GOT3 (cell line): ENCODE measurements around the gene ZNRF1.
"Not testable (repeated sequence)": the region's sequence is repeated elsewhere in the genome, so short reads cannot be mapped to it uniquely, and the experiment has no call there.

ENCODE experiments used
- DNase-seq: peaks from one replicate; lab custom pipeline; 2025; ENCODE audit warnings: mixed read lengths; lab: John Stamatoyannopoulos, UW

The ZNRF1 gene

GRCh38 chr16:75002474-75002873, 3.6 kb downstream of the ZNRF1 start:
- no peak for DNase-seq

DNA sequence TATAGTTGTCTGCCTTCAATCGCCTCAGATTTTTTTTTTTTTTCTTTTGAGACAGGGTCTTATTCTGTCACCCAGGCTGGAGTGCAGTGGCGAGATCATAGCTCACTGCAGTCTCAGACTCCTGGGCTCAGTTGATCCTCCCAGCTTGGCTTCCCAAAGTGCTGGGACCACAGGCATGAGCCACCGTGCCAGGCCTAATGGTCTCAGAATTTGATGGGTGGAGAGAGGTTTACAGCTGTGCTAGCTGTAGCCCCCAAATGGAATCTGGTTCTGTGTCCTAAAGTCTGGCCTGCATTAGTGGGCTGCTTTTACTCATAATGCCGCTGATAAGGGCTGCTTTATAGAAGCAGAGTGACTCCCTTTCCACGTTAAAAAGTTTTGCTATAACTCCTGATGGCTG, 5.1 kb downstream of the ZNRF1 start:
- DNase-seq, result no peak

GRCh38 chr16:75004460-75004859, 5.6 kb downstream of the ZNRF1 start:
- no peak for DNase-seq

DNA sequence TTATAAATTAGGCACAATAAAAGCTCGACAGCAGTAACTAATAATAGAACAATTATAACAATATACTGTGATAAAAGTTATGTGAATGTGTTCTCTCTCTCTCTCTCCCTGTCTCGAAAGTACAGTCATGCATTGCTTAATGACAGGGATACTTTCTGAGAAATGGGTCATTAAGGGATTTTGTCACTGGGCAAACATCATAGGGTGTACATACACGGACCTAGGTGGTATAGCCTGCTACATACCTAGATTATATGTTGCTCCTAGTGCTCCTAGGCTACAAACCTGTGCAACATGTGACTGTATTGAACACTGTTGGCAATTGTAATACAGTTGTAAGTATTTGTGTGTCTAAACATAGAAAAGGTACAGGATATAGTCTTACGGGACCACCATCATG, 6.9 kb downstream of the ZNRF1 start:
- no peak for DNase-seq

- DNase-seq, result no peak
These were observed 8.6 kb downstream of the ZNRF1 start for GRCh38 chr16:75007443-75007842.

DNA sequence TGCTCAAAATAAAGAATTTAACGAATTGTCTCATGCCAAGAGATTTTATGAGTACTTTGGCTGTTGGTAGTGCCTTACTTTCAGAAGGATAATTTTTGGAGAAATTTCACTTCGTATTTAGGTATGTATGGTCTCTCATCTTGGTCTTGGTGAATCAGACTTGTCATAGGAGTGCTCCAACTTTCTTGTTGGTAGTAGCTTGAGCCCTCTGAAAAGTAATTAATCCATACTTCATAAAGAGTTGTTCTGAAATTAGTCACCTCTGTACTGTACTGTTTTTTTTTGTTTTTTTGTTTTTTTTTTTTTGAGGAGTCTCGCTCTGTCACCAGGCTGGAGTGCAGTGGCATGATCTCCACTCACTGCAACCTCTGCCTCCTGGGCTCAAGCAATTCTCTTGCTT, 11.6 kb downstream of the ZNRF1 start:
- DNase-seq, result no peak

- DNase-seq, result no peak
These were observed 12.9 kb downstream of the ZNRF1 start for GRCh38 chr16:75011634-75012307.

DNA sequence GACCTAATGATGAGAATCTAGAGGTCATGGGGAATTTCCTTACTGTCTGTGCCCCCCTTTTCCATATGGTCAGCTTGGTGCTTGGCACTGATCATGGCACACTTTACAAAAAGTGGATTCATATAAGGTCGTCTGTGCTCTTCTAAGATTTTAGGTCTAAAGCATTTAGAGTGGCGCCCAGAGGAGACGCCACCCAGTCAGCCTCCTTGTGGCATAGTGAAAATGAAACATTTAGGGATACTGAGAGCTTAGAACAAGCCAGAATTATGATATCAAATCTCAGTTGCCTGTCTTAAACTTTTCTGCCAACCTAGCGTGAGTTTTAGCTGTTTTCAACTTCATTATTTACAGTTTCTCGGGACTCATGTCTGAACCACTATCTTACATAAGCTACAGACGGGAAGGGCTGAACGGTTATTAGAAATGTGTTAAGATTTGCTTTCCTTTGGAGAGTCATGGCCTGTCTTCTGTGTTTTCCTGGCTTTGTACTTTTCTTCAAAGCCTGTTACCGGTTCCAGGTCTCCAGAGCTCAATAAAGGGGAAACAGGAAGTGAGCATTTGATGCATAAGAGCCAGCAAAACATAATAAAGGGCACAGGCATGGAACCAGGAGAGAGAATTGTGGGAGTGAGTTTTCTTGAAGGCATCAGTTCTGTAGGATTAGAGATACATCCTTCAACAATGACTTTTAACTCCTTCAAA, 13.7 kb downstream of the ZNRF1 start:
- no peak for DNase-seq

- not testable (repeated sequence) for DNase-seq
These were observed 14.3 kb downstream of the ZNRF1 start for GRCh38 chr16:75013123-75013522.

- no peak for DNase-seq
These were observed 15.5 kb downstream of the ZNRF1 start for GRCh38 chr16:75014318-75014717.

- not testable (repeated sequence) for DNase-seq
These were observed 17.7 kb downstream of the ZNRF1 start for GRCh38 chr16:75016451-75017081.

DNA sequence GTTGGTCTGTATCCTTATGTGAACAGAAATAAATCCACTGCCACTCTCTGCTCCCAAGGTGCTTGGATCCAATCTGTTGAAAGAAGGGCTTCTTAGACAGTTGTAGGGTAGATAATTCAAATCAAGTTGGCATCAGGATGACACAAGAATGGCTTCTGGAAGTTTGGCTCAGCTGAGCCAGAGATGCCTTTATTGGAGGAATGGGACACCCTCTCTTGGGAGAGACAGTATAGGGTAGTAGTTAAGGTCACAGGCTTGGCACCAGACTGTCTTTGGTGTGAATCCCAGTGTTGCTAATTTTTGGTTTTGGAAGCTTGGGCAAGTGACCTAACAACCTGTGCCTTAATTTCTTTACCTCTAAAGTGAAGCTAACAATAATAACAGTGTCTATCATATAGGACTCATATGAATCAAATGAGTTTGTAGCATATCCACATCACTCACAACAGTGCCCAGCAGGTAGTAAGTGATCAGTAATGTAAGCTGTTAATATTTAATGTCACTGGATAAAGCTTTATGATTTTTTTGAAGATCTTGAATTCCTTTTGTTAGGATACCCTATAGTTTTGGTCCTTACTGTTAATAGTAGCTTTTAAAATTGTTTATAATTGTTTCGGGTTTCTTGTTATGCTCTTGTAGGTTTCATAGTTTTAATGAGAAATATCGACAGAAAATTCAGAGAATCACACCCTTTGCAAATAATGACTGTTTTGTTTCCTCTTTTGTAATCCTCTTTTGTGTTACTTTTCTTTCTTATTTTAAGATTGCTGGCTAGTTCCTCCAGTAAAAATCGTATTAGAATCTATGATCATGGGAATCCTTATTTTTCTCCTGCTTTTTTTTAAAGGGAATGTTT, 19.1 kb downstream of the ZNRF1 start:
- no peak for DNase-seq

- DNase-seq, result no peak
These were observed 20.2 kb downstream of the ZNRF1 start for GRCh38 chr16:75019007-75019406.

GRCh38 chr16:75019586-75019985, 20.8 kb downstream of the ZNRF1 start:
- no peak for DNase-seq

DNA sequence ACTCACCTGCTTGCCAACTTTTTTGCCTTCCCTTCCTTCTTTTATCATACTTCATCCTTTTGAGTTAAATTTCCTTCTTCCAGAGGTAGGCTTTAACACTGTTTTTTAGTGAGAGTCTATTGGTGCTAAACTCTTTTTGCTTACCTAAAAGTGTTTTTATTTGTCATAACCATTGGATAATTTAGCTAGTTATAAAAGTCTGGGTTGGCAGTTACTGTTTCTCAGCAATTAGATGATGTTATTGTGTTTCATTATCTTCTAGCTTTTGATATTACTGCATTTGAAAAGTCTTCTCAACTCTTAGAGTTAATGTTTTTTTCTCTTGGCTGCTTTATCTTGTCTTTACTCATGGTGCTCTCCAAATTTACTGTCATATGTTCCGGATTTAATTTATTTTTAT, 22.6 kb downstream of the ZNRF1 start:
- DNase-seq, result no peak

GRCh38 chr16:75022567-75022966, 23.7 kb downstream of the ZNRF1 start:
- no peak for DNase-seq

- DNase-seq, result no peak
These were observed 24.2 kb downstream of the ZNRF1 start for GRCh38 chr16:75023009-75023408.

DNA sequence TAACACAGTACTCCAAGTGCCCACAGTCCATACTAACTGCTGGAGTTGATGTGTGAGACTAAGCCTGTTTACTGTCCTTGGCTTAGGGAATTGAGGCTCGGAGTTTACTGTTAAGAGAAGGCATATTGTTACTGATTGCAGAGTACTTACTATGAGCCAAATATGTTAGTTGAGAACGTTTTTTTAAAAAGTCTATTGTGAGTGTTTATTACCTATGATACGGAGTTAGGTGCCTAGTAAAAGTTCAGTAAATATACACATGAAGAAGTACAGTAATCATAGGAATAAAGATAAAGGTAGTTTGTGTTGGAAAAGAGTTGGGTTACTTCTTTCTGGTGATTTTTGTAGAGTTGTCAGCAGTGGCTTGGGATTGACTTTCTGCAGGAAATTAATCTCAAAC, 25.4 kb downstream of the ZNRF1 start:
- no peak for DNase-seq

DNA sequence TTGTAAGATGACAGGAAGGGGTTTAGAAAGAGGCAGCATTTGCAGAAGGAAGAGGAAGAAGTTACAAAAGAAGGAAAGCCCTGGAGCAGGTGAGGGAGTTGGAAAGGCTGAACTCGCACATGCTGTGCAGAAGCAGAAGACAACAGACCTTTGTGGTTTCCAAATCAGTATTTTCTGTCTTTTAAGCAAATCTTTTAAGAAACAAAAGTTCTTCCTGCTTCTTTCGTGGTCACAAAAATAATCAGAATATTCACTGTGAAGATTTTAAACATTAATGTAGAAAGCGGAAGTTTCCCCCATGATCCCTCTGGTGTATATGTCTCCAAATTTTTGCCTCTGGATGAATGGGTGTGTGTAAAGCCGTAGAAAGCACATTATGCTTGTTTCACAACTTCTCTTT, 25.8 kb downstream of the ZNRF1 start:
- no peak for DNase-seq

DNA sequence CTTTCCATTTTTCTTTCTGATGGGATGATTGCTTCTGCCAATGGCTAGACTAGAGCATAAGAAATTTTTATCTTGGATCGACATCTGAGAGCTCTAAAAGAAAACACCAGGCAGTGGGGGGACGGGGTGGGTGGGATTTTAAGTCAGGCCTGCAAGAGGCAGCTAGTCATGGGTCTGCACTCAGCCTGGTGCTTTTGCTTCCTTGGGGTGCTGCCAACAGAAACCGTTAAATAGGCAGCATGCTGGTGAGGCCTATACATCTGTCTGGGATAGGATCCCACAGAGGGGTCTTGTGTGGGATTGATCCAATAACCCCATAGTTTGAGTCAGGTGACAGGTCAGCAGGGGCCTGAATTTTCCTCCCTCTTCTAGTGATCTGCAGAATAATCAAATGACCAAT, 26.9 kb downstream of the ZNRF1 start:
- DNase-seq, result no peak

DNA sequence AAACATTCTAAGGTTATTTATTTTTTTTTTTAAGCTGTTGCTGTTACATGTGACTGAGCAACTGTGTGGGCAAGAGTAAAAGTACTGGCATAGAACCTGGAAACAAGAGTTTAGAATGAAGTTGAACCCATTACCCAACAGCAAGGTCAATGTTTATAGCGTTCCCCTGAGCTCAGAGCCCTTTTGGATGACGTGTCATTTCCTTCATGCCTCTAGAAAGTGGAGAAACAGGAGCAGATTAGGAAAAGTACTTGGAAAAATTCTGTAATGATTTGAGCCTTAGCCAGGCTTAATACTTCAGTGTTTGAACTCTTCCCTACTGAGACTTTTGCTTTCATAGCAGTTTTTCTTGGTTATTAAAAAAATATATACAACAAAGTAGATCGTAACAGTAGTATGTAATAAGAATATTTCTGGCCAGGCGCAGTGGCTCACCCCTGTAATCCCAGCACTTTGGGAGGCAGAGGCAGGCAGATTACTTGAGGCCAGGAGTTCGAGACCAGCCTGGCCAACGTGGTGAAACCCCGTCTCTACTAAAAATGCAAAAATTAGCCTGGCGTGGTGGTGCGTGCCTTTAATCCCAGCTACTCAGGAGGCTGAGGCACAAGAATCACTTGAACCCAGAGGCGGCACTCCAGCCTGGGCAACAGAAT, 27.5 kb downstream of the ZNRF1 start:
- DNase-seq, result not testable (repeated sequence)

DNA sequence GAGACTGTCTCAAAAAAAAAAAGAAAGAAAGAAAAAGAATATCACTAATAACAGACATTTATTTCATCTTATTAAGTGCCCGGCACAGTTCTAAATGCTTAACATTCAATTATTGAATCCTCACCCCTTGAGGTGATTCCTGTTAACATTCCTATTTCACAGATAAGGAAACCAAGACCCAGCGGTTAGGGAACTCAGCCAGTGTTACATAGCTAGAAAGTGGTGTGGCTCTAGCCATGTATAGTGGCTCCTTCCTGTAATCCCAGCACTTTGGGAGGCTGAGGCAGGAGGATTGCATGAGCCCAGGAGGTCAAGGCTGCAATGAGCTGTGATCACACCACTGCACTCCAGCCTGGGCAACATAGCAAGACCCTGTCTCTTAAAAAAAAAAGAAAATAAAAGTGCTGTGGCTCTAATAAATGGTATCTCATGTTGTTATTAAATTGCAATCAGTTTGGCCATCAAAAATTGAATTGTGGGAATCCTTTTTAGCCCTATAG, 28.1 kb downstream of the ZNRF1 start:
- no peak for DNase-seq
